Measurements from ENCODE around the gene TMEM100.
"Not testable (repeated sequence)": the region's sequence is repeated elsewhere in the genome, so short reads cannot be mapped to it uniquely, and the experiment has no call there.

TMEM100 gene

GRCh38 chr17:55681342-55681700 is 41.3 kb downstream of the TMEM100 start:
- no peak for DNase-seq

- DNase-seq: no peak
These were observed 41.9 kb downstream of the TMEM100 start for GRCh38 chr17:55680686-55681341.

- DNase-seq: no peak
These were observed 45.2 kb downstream of the TMEM100 start for GRCh38 chr17:55677446-55677845.

GRCh38 chr17:55676274-55676673 is 46.4 kb downstream of the TMEM100 start:
- no peak for DNase-seq

- DNase-seq: no peak
These were observed 48.7 kb downstream of the TMEM100 start for GRCh38 chr17:55673743-55674506.

GRCh38 chr17:55672585-55673501 is 49.8 kb downstream of the TMEM100 start:
- DNase-seq: no peak

- DNase-seq: not testable (repeated sequence)
These were observed 50.7 kb downstream of the TMEM100 start for GRCh38 chr17:55672010-55672409.

Data from activated CD4-positive, alpha-beta T cell treated with anti-CD3 and anti-CD28 coated beads for 4 hours (primary cell).